ENCODE measurements around the gene CRIP1. TPM values are rescaled to one million over a fixed set of nuclear protein-coding genes. Genes with fewer than 3 reads are reported as not detected.

Gene CRIP1
- total and polyA plus RNA-seq, 2 experiments from 2014 or later: 0.80 to 8.4 TPM

- Histone ChIP-seq H3K27me3 (ENCODE audit: insufficient read depth) (no peaks in the 10 kb centered on the region), H3K36me3 (ENCODE audit: insufficient read depth) (no peaks in the 10 kb centered on the region), H3K79me2 (replicated peaks; ENCODE audit: insufficient read depth) (no peaks in the 10 kb centered on the region), H2AFZ (no peak overlapping the region), H3K4me1 (ENCODE audit: insufficient read depth) (no peaks in the 10 kb centered on the region), H3K4me2 (no peak overlapping the region), H3K27ac (ENCODE audit: low read depth) (no peak overlapping the region), H3F3A (replicated peaks; ENCODE audit: low read depth) (no peaks in the 10 kb centered on the region), H4K20me1 (replicated peaks; ENCODE audit: insufficient read depth) (no peaks in the 10 kb centered on the region), H3K9me2 (ENCODE audit: insufficient read depth) (no peaks in the 10 kb centered on the region), H3K4me3 (no peak overlapping the region)
- ATAC-seq: no peak
- H3K9me3 Mint-ChIP-seq: no peaks in the 10 kb centered on the region; the same call in 2 of the 3 replicates
- peaks cover 2% of the 10 kb centered on the region for H3K27me3 Mint-ChIP-seq (ENCODE audit: insufficient read depth, low read depth, poor library complexity)
- no peak for DNase-seq (ENCODE audit: low spot score)
- TF ChIP-seq ETS1 (IDR thresholded peaks at IDR 0.05): no peak
- no peak for TF ChIP-seq REST (IDR thresholded peaks at IDR 0.05; ENCODE audit: unreplicated experiment)
- TF ChIP-seq EZH2phosphoT487 (IDR thresholded peaks at IDR 0.05; ENCODE audit: unreplicated experiment): no peak
- TF ChIP-seq CTCF (conservative IDR thresholded peaks at IDR 0.05; ENCODE audit: low read depth in 2 of 2): no peak
- TF ChIP-seq EZH2 (IDR thresholded peaks at IDR 0.05; ENCODE audit: low read depth, unreplicated experiment): no peak
- TF ChIP-seq NANOG (IDR thresholded peaks at IDR 0.05; ENCODE audit: borderline replicate concordance): no peak
- no peak for TF ChIP-seq ZNF114 (CRISPR knock-in tag; IDR thresholded peaks at IDR 0.05)
- no peak overlapping the region for H3K27ac Mint-ChIP-seq
- H3K4me1 Mint-ChIP-seq: 0 out of 3 replicates have a peak, but pooled peaks cover 2% of the 10 kb centered on the region
- H3K36me3 Mint-ChIP-seq (ENCODE audit: low read depth): no peaks in the 10 kb centered on the region
- no peak overlapping the region for H3K4me3 Mint-ChIP-seq
Observed at GRCh38 chr14:105501504-105502291, 15.0 kb downstream of the CRIP1 start.

Data from GM23338 (cell line).